HG03159 (cell line): ENCODE results near the gene SPTLC3.

ENCODE experiments used
- ATAC-seq: cut with Tn5 transposase; IDR thresholded peaks from one replicate; pipeline ENCODE4 v1.9.1; 2021; ENCODE audit warnings: mild to moderate bottlenecking, moderate library complexity; ENCODE audit not compliant: unreplicated experiment

The SPTLC3 gene

DNA sequence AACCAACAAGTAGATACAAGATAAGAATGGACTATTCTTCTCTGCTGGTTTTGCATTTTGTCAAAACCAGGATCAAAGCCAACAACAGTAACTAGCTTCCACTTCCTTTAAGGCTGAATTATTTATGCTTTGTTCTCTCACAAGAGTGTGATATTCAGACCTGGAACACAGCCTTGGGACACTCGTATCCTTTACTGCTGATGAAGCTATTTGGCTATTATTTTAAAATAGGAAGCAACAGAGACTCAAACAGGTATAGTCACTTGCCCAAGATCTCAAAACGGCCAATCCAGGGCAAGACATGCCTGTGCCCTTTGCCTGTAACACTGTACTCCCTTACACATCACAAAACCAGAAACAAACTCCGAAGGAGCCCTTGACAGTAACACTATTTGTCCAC lies 19.9 kb downstream of the SPTLC3 start:
- ATAC-seq, result no peak

DNA sequence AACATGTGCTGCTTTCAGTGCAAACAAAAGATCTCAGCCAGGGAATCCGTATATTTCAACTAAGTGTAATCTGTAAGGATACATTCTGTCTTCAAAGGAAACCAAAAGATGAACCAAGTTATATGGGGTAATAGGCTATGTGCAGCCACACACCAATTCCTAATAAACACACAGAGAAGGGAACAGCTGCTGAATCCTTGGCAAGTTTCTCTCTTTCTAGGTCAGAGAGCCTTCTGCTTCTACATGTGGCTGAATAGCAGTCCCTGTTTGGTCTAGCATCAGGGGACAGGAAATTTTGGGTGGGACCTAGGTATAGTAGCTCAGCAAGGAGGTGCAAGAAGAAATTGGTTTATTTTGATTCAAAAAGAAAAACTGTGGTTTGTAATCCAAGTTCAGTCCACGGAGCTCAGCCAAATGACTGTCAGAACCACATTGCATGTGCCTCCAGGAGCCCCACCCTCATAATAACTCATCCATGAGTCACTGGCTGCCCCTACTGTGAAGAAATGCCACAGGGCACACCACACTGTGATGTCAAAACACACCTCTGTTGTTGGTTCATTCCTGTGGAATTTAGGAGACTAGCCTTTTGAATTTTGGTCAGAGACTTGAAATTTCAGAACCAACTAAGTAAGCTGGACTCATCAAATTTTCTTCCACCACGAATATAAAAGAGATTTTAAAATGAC lies 21.1 kb downstream of the SPTLC3 start:
- ATAC-seq, result no peak

- no peak for ATAC-seq
These were observed 23.0 kb downstream of the SPTLC3 start for GRCh38 chr20:13031751-13032150.

- ATAC-seq, result no peak
These were observed 25.3 kb downstream of the SPTLC3 start for GRCh38 chr20:13034115-13034514.

DNA sequence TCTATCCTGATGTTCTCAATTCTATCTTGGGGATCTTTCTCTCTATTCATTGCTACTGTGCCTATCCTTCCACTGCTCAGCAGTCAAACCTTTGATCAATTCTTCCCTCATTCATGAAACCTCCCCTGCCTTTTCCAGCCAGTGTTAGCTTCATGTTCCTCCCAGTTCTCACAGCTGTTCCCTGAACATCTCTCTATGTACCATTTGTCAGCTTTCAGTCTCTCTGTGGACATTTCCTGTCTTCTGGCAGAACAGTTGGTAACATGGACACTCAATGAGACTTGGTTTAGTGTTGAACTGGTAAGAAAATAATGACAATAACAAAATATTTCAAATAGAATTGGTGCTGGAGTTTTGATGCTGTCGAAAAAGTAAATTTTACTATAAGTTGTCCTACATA lies 26.2 kb downstream of the SPTLC3 start:
- ATAC-seq, result no peak

DNA sequence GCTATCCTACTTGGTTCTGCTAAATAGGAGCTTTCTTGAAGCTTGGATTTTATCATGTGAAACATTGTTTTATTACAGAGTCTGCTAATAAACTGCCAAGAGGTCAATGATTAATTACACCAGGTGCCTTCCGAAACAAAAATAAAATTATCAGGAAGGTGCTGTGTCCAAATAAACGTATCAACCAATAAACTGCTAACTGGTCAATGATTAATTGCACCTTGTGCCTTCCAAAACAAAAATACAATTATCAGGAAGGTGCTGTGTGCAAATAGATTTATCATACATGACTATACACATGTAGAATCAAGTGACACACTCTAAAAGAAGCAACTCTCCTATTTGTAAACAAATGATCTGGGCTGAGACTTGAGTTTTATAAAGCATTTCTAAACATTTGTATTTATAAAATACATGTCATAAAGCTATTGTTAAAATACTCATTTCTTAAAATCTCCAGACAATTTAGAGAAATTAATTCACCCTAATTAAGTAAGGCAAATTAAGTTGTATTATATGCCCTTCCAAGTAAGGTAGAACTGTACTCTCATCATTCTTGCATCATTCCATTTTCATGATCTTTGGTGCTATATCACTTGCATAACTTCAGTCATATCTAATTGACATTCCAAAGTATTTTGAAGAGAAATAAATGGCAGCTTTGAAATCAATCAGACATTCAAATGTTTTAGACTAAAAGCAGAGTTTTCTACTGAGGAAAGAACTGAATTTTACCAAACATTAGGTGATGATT lies 26.8 kb downstream of the SPTLC3 start:
- no peak for ATAC-seq

DNA sequence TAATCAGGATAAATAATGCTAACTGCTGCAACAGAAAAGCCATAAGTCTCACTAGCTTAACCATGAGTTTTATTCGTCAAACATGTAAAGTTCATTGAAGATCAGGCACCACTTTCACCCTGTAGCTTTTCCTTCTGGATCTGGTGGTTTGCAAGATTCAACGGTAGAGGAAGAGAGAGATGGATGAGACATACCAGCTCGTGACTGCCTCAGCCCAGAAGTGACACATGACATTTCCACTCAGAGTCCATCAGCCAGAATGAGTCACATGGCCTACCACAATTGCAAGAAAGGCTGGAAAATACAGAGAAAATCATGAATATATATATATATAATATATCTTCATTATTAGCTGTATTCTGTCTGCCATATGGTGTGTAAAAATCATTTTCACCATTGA lies 29.0 kb downstream of the SPTLC3 start:
- no peak for ATAC-seq

- ATAC-seq, result no peak
These were observed 33.0 kb downstream of the SPTLC3 start for GRCh38 chr20:13041574-13042457.

DNA sequence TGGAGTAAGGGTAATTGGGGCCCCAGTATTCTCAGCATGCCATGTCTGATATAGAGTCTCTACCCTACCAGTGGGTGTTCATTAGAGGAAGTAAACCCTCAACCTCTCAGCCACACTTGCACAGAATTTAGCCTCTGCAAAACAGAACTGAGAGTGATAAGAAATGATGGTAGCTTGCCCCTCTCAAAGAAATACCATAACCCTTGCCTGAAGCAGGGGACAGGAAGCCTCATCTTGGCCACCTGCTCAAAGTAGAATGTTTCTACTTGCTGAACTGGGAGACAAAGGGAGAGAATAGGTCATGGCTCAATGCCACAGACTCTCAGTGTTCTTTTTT lies 33.7 kb downstream of the SPTLC3 start:
- no peak for ATAC-seq

DNA sequence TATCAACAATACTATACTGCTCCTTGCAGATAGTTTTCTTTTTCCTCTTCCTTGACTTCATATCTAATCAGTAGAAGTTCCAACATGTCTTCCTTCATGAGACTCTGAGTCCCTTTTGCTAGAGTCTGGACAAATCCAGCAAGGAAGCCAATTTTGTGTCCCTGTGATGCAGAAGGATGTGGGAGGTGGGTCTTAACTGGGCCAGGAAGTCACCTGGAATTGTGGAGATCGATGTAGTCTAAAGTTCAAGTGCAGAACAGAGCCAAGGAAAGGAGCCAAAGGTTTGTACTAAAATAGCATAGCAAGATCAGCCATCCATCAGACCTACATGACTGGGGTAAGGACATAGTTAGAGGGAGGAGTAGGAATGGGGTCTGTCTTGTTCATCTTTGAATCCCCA lies 37.6 kb downstream of the SPTLC3 start:
- ATAC-seq, result no peak

DNA sequence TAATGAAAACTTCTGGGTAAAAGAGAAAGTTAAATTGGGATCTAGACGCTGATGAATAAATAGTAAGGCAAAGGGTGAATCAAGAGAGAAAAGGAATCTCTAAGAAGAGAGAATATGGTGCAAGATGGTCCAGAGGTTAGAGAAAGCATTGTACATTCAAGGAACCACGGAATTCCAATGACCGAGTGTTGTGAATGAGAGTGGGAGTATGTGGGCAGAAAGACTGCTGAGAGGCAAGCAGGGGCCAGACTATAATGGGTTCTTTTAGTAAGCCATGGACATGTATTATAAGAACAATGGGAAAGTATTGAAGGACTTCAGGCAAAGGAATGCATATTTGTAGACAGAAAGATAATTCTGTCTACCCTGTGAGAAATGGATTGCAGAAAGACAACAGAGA lies 45.2 kb downstream of the SPTLC3 start:
- ATAC-seq, result no peak

- no peak for ATAC-seq
These were observed 50.1 kb downstream of the SPTLC3 start for GRCh38 chr20:13058666-13059389.

DNA sequence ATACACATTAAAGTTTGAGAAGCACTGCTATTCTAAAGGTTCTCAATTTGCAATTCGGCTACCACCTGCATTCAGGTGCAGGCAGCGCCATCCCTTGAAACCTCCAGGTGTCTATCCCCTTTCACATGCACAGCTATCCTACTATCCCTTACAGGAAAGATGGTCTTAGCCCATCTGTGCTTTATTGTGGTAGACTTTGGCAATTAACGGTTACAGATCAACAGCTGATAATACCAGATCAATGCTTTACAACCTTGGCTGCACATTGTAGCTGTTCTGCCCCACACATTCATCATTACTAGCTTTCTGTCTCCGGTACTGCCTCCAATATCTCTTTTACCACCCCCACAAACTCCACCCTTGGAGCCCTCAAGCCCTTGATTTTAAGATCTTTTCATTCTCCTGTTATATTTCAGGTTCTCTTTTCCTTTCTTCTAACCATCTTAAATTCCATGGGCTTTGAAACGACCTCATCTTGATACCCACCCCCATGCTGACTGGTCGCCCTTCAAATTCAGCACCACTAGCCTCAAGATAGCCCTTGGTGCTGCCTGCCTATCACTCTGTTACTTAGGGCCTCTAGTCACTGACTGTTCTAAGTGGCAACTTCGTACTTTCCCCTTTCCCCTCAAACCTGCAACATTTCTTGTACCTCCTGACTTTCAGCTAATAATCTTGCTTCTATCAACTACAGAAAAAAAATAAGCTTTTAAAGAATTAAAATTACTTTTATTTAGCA lies 50.8 kb downstream of the SPTLC3 start:
- no peak for ATAC-seq

- no peak for ATAC-seq
These were observed 51.6 kb downstream of the SPTLC3 start for GRCh38 chr20:13060327-13060726.

DNA sequence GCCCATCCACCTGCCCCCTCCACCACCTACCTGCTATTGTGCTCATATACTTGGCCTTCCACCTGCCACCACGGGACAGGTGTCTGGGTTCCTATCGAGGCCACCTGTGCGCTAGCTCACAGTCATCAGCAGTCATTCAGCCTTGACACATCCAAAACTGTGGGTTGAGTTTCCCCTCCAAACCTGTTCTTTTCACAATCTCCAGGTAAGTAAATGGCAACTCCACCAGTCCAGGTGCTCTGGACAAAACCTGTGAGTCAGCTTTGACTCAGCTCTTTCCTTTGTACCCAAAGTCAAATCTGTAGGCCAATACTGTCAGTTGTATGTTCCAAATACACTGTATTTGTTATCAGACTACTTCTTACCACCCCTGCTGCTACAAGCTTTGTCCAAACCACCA lies 52.6 kb downstream of the SPTLC3 start:
- ATAC-seq, result no peak

DNA sequence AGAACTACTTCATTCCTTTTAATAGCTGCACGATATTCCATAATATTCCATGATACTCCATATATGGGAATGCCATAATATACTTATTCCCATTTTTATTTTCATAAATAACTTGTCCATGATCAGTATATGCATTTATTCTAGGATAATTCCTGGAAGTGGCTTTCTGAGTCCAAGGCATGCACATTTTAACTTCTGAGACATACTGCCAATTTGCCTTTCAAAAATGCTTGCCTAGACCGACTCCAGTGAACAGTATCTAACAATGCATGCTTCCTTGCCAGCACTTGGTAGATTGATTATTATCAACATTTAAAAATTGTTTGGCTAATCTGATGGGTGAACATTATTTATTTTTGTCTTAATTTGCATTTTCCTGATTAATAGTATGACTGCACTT lies 54.0 kb downstream of the SPTLC3 start:
- ATAC-seq, result no peak

GRCh38 chr20:13068336-13068735 lies 59.6 kb downstream of the SPTLC3 start:
- ATAC-seq, result no peak

GRCh38 chr20:13081877-13082276 lies 73.1 kb downstream of the SPTLC3 start:
- ATAC-seq, result no peak

- ATAC-seq, result no peak
These were observed 73.6 kb downstream of the SPTLC3 start for GRCh38 chr20:13082378-13082777.

- no peak for ATAC-seq
These were observed 76.5 kb downstream of the SPTLC3 start for GRCh38 chr20:13085275-13085674.
